GM08714 (cell line): ENCODE measurements around the gene DPYSL3.
"Not testable (repeated sequence)": the region's sequence is repeated elsewhere in the genome, so short reads cannot be mapped to it uniquely, and the experiment has no call there.

Experiments
- H3K4me3 ChIP-seq: fragments of 200-500 bp; sonication (Bioruptor generic); 2 replicates; pipeline ENCODE4 v1.5.1; 2014; ENCODE audit warnings: mild to moderate bottlenecking, low read length, inconsistent platforms
- ZNF274 ChIP-seq: IDR thresholded peaks from 2 replicates; pipeline ENCODE4 v1.6.1; 2012; ENCODE audit warnings: mild to moderate bottlenecking, low read depth, low read length

The DPYSL3 gene

GRCh38 chr5:147509710-147510651 is at the start of gene DPYSL3:
Gene DPYSL3, minus strand, starts transcription at chr5:147510068. Its CDS starts 210 bp downstream, at chr5:147509858.
- TF ChIP-seq ZNF274: no peak
- peak within 1 kb of the TSS; percentile 35 for H3K4me3 ChIP-seq

- TF ChIP-seq ZNF274: no peak
- no peak overlapping the region for H3K4me3 ChIP-seq
These were observed 49.0 kb upstream of the DPYSL3 start for GRCh38 chr5:147558826-147559225.

- no peak for TF ChIP-seq ZNF274
- no peak overlapping the region for H3K4me3 ChIP-seq
These were observed 48.2 kb upstream of the DPYSL3 start for GRCh38 chr5:147557876-147558745.

- no peak for TF ChIP-seq ZNF274
- H3K4me3 ChIP-seq: no peak overlapping the region
These were observed 45.3 kb upstream of the DPYSL3 start for GRCh38 chr5:147555176-147555575.

- no peak overlapping the region for H3K4me3 ChIP-seq
- TF ChIP-seq ZNF274: no peak
These were observed 44.5 kb upstream of the DPYSL3 start for GRCh38 chr5:147554261-147554817.

DNA sequence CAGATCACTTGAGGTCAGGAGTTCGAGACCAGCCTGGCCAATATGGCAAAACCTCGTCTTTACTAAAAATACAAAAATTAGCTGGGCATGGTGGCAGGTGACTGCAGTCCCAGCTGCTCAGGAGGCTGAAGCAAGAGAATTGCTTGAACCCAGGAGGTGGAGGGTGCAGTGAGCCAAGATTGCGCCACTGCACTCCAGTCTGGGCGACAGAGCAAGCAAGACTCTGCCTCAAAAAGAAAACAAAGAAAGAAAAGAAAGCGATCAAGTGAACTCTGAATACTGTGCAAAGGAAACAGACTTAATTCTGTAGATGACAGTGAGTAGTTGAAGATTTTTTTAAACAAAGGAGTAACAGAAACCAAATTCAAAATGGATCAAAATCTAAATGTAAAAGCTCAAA is 43.9 kb upstream of the DPYSL3 start:
- not testable (repeated sequence) for H3K4me3 ChIP-seq

GRCh38 chr5:147552897-147553296 is 43.0 kb upstream of the DPYSL3 start:
- no peak for TF ChIP-seq ZNF274
- H3K4me3 ChIP-seq: no peak overlapping the region

GRCh38 chr5:147551677-147552076 is 41.8 kb upstream of the DPYSL3 start:
- no peak overlapping the region for H3K4me3 ChIP-seq
- no peak for TF ChIP-seq ZNF274

GRCh38 chr5:147547730-147548129 is 37.9 kb upstream of the DPYSL3 start:
- no peak overlapping the region for H3K4me3 ChIP-seq
- TF ChIP-seq ZNF274: no peak

DNA sequence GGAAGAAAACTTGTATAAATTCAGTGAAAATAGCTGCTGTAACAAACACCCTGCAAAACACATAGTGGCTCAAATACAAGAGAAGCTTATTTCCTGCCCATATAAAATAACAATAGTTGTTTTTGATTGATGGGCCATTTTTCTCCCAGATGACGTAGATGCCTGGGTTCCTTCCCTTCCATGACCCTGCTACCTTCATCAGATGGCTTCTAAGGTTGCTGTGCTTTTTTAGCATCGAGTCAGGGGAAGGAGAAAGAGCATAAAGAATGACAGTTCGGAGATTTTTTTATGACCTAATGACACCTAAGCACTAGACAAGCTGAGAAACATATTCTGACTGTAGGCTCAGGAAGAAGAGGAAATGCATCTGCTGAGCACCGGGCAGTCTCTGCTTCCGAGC is 34.7 kb upstream of the DPYSL3 start:
- no peak for TF ChIP-seq ZNF274
- H3K4me3 ChIP-seq: no peak overlapping the region

- no peak overlapping the region for H3K4me3 ChIP-seq
These were observed 29.2 kb upstream of the DPYSL3 start for GRCh38 chr5:147539053-147539452.

DNA sequence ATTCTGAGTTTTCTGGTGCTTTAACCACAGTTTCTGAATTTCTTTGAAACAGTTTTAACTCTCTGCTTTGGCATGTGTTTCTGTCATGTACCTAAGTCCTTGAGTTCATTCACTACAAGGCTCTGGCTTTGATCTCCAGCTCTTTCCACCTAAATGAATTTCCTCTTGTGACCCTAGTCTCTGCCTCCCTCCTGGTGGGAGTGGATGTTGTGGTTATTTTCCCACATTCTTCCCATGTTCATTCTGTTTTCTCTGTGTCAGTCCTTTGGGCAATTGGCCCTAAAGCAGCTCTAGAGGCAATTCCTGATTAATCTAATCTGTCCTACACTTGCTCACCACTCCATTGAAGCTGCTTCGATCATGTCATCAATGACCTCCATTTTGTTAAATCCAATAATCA is 28.4 kb upstream of the DPYSL3 start:
- no peak overlapping the region for H3K4me3 ChIP-seq
- TF ChIP-seq ZNF274: no peak

More at GRCh38 chr5:147539053-147539452, 29.2 kb upstream of the DPYSL3 start:
- TF ChIP-seq ZNF274: no peak

GRCh38 chr5:147534172-147534951 is 24.5 kb upstream of the DPYSL3 start:
- TF ChIP-seq ZNF274: no peak
- no peak overlapping the region for H3K4me3 ChIP-seq

- no peak overlapping the region for H3K4me3 ChIP-seq
- no peak for TF ChIP-seq ZNF274
These were observed 22.3 kb upstream of the DPYSL3 start for GRCh38 chr5:147532156-147532555.
